GM23338 (cell line): ENCODE results near the gene TMEM255B. TPM values are rescaled to one million over a fixed set of nuclear protein-coding genes. Genes with fewer than 3 reads are reported as not detected.

Source experiments
- ATAC-seq: fragments of 200-7000 bp; cut with Tn5 transposase; 3 replicates; pipeline ENCODE4 v1.9.1; 2020
- DNase-seq: peaks from one replicate; pipeline ENCODE4 v3.0.0-alpha.2; 2015; ENCODE audit warnings: low spot score
- H2AFZ ChIP-seq: fragments of 200-600 bp; sonication (generic); 2 replicates; pipeline ENCODE4 v1.8.0; 2016; ENCODE audit warnings: antibody characterized with exemption, mild to moderate bottlenecking, moderate library complexity
- H3F3A ChIP-seq: fragments of 200-600 bp; sonication (generic); replicated peaks from 2 replicates; pipeline ENCODE4 v1.8.0; 2017; ENCODE audit warnings: antibody characterized with exemption, mixed run types, low read depth
- H3K27ac ChIP-seq: fragments of 200-600 bp; sonication (generic); 2 replicates; pipeline ENCODE4 v1.6.1; 2016; ENCODE audit warnings: low read depth
- H3K27me3 ChIP-seq: fragments of 200-600 bp; sonication (generic); 2 replicates; pipeline ENCODE4 v1.8.0; 2016; ENCODE audit warnings: mild to moderate bottlenecking, mixed run types, moderate library complexity; ENCODE audit not compliant: insufficient read depth
- H3K36me3 ChIP-seq: fragments of 200-600 bp; sonication (generic); 2 replicates; pipeline ENCODE4 v1.8.0; 2016; ENCODE audit warnings: mild to moderate bottlenecking; ENCODE audit not compliant: insufficient read depth
- H3K4me1 ChIP-seq: fragments of 200-600 bp; sonication (generic); 2 replicates; pipeline ENCODE4 v1.8.0; 2016; ENCODE audit warnings: mild to moderate bottlenecking, moderate library complexity; ENCODE audit not compliant: insufficient read depth
- H3K4me2 ChIP-seq: fragments of 200-600 bp; sonication (generic); 2 replicates; pipeline ENCODE4 v1.7.1; 2017; ENCODE audit warnings: mixed run types
- H3K4me3 ChIP-seq: fragments of 200-600 bp; sonication (generic); 2 replicates; pipeline ENCODE4 v1.6.1; 2016; ENCODE audit warnings: mixed run types
- H3K79me2 ChIP-seq: fragments of 200-600 bp; sonication (generic); replicated peaks from 2 replicates; pipeline ENCODE4 v1.8.0; 2017; ENCODE audit warnings: mild to moderate bottlenecking; ENCODE audit not compliant: insufficient read depth
- H3K9me2 ChIP-seq: fragments of 200-600 bp; sonication (generic); 2 replicates; pipeline ENCODE4 v1.8.0; 2017; ENCODE audit not compliant: insufficient read depth
- H4K20me1 ChIP-seq: fragments of 200-600 bp; sonication (generic); replicated peaks from 2 replicates; pipeline ENCODE4 v1.8.0; 2017; ENCODE audit warnings: mild to moderate bottlenecking; ENCODE audit not compliant: insufficient read depth
- H3K27ac Mint-ChIP-seq: 2 replicates; pipeline ENCODE4 v1.8.0; 2020; ENCODE audit warnings: inconsistent platforms, mild to moderate bottlenecking, moderate library complexity, mixed read lengths
- H3K27me3 Mint-ChIP-seq: 3 replicates; pipeline ENCODE4 v1.8.0; 2022; ENCODE audit warnings: low read depth, mild to moderate bottlenecking, moderate library complexity, mixed read lengths, inconsistent platforms; ENCODE audit not compliant: insufficient read depth, poor library complexity
- H3K36me3 Mint-ChIP-seq: 3 replicates; pipeline ENCODE4 v1.8.0; 2021; ENCODE audit warnings: low read depth, mild to moderate bottlenecking, inconsistent platforms, moderate library complexity, mixed read lengths
- H3K4me1 Mint-ChIP-seq: 3 replicates; pipeline ENCODE4 v1.8.0; 2020; ENCODE audit warnings: mild to moderate bottlenecking, inconsistent platforms, mixed read lengths
- H3K4me3 Mint-ChIP-seq: 3 replicates; pipeline ENCODE4 v1.8.0; 2021; ENCODE audit warnings: moderate library complexity, mild to moderate bottlenecking, inconsistent platforms, mixed read lengths
- H3K9me3 Mint-ChIP-seq: 3 replicates; pipeline ENCODE4 v1.8.0; 2020; ENCODE audit warnings: moderate library complexity, mild to moderate bottlenecking, inconsistent platforms, mixed read lengths
- CREB1 ChIP-seq: fragments of 250-450 bp; sonication (Bioruptor Pico); IDR thresholded peaks from 2 replicates; pipeline ENCODE4 v1.5.0; 2020; ENCODE audit warnings: low read depth, mild to moderate bottlenecking, moderate library complexity
- EZH2 ChIP-seq: fragments of 200-600 bp; sonication (generic); IDR thresholded peaks from one replicate; pipeline ENCODE4 v1.8.0; 2017; ENCODE audit warnings: antibody characterized with exemption, mild to moderate bottlenecking, low read depth; ENCODE audit not compliant: unreplicated experiment
- EZH2phosphoT487 ChIP-seq: fragments of 200-600 bp; sonication (generic); IDR thresholded peaks from one replicate; pipeline ENCODE4 v1.8.1; 2018; ENCODE audit warnings: antibody characterized with exemption; ENCODE audit not compliant: unreplicated experiment
- JUNB ChIP-seq: IDR thresholded peaks from one replicate; pipeline ENCODE4 v1.6.1; 2016; ENCODE audit warnings: antibody characterized with exemption; ENCODE audit not compliant: unreplicated experiment
- NANOG ChIP-seq: IDR thresholded peaks from 2 replicates; pipeline ENCODE4 v1.6.1; 2016; ENCODE audit warnings: antibody characterized with exemption, borderline replicate concordance
- POLR2AphosphoS5 ChIP-seq: IDR thresholded peaks from 2 replicates; pipeline ENCODE4 v1.6.1; 2016; ENCODE audit warnings: antibody characterized with exemption, low read depth
- STAT1 ChIP-seq: IDR thresholded peaks from one replicate; pipeline ENCODE4 v1.6.1; 2016; ENCODE audit warnings: antibody characterized with exemption; ENCODE audit not compliant: unreplicated experiment
- ZNF114 ChIP-seq: fragments of 250-450 bp; sonication (Bioruptor Pico); IDR thresholded peaks from 2 replicates; pipeline ENCODE4 v1.5.0; 2020; ENCODE audit warnings: mild to moderate bottlenecking, moderate library complexity
- ZNF331 ChIP-seq: fragments of 250-450 bp; sonication (Bioruptor Pico); IDR thresholded peaks from 2 replicates; pipeline ENCODE4 v1.5.0; 2020; ENCODE audit warnings: low read depth, mild to moderate bottlenecking, moderate library complexity
- ZNF462 ChIP-seq: fragments of 250-450 bp; sonication (Bioruptor Pico); IDR thresholded peaks from 2 replicates; pipeline ENCODE4 v1.5.0; 2020; ENCODE audit warnings: mild to moderate bottlenecking, moderate library complexity
- polyA plus RNA-seq: library from polyadenylated mRNA; unstranded; fragments of >200 nt; fragmentation: Nextera tagmentation; extraction: Ambion mirVana; gene quantifications from 2 replicates; pipeline ENCODE4 v1.2.1, GENCODE V29; 2016
- total RNA-seq: library from RNA; depleted of rRNA; stranded (reverse); fragments of >200 nt; shearing (Covaris generic); gene quantifications from 2 replicates; pipeline ENCODE4 v1.2.3, GENCODE V29; 2014
- TF ChIP-seq, protein P1 (sequence below), 2 experiments: fragments of 200-600 bp in 1 of 2; sonication (generic) in 1 of 2; conservative IDR thresholded peaks; 2 replicates each; pipeline versions ENCODE4 v1.5.1 to v1.6.1; 2016 to 2017; ENCODE audit warnings: antibody characterized with exemption in 2 of 2, low read depth in 2 of 2, mild to moderate bottlenecking in 2 of 2, moderate library complexity in 1 of 2
- TF ChIP-seq, protein P2 (sequence below): IDR thresholded peaks from 2 replicates; pipeline ENCODE4 v1.6.1; 2016; ENCODE audit warnings: antibody characterized with exemption

TMEM255B gene
- total and polyA plus RNA-seq, 2 experiments from 2014 or later: 0.69 to 4.4 TPM

GRCh38 chr13:113765564-113765910 is 6.5 kb downstream of the TMEM255B start (continued):
- TF ChIP-seq, protein P1, sequence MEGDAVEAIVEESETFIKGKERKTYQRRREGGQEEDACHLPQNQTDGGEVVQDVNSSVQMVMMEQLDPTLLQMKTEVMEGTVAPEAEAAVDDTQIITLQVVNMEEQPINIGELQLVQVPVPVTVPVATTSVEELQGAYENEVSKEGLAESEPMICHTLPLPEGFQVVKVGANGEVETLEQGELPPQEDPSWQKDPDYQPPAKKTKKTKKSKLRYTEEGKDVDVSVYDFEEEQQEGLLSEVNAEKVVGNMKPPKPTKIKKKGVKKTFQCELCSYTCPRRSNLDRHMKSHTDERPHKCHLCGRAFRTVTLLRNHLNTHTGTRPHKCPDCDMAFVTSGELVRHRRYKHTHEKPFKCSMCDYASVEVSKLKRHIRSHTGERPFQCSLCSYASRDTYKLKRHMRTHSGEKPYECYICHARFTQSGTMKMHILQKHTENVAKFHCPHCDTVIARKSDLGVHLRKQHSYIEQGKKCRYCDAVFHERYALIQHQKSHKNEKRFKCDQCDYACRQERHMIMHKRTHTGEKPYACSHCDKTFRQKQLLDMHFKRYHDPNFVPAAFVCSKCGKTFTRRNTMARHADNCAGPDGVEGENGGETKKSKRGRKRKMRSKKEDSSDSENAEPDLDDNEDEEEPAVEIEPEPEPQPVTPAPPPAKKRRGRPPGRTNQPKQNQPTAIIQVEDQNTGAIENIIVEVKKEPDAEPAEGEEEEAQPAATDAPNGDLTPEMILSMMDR (conservative IDR thresholded peaks at IDR 0.05; ENCODE audit: low read depth in 2 of 2): peak; percentile 10 to 13; a peak in 1 of 4 replicates

DNA sequence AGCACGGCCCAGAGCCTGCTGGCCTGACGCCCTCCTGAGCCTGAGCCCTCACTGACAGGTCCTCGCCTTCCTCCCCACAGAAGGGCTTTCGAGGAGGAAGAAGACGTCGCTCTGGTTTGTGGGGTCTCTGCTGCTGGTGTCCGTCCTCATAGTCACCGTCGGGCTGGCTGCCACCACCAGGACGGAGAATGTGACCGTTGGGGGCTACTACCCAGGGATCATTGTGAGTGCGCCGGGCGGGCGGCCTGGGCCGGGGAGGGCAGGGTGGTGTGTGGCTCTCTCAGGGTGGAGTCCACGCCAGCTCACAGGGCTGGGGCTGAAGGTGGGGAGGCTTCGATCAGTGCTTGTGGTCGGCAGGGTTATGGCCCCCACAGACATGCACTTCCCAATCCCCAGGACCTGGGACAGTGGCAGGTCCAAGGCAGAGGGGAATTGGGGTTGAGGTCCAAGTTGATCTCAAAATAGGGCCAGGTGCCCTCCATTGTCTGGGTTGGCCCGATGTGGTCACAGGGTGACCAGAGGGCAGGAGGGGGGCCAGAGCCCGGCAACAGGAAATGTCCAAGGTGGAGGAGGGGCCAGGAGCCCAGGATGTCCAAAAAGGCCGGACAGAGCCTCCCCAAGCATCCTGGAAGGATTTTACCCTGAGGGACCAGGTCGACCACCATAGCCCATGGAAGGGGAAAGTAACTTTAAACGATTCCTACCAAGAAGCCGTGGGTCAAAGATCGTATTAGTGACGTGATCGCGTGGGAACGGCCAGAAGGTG is 7.2 kb downstream of the TMEM255B start:
- Mint-ChIP-seq H3K27me3 (peaks cover 3% of the 10 kb centered on the region), H3K27ac (no peak overlapping the region), H3K36me3 (no peaks in the 10 kb centered on the region), H3K4me1 (peaks cover 12% of the 10 kb centered on the region), H3K9me3 (no peaks in the 10 kb centered on the region; the same call in 2 of the 3 replicates), H3K4me3 (no peak overlapping the region)
- Histone ChIP-seq H3K27ac (no peak overlapping the region), H3K27me3 (peaks cover 6% of the 10 kb centered on the region), H3K4me3 (no peak overlapping the region), H3K4me1 (no peaks in the 10 kb centered on the region), H3K79me2 (no peaks in the 10 kb centered on the region), H4K20me1 (no peaks in the 10 kb centered on the region), H3K4me2 (no peak overlapping the region), H2AFZ (no peak overlapping the region), H3K36me3 (no peaks in the 10 kb centered on the region), H3F3A (no peaks in the 10 kb centered on the region), H3K9me2 (no peaks in the 10 kb centered on the region)
- peak; percentile 45; the same call in 2 of the 3 replicates for ATAC-seq
- no peak for DNase-seq
- TF ChIP-seq ZNF462 (CRISPR knock-in tag): no peak
- TF ChIP-seq, protein P2, sequence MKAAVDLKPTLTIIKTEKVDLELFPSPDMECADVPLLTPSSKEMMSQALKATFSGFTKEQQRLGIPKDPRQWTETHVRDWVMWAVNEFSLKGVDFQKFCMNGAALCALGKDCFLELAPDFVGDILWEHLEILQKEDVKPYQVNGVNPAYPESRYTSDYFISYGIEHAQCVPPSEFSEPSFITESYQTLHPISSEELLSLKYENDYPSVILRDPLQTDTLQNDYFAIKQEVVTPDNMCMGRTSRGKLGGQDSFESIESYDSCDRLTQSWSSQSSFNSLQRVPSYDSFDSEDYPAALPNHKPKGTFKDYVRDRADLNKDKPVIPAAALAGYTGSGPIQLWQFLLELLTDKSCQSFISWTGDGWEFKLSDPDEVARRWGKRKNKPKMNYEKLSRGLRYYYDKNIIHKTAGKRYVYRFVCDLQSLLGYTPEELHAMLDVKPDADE: no peak
- TF ChIP-seq ZNF331 (CRISPR knock-in tag): no peak
- no peak for TF ChIP-seq JUNB
- TF ChIP-seq, protein P1 (conservative IDR thresholded peaks at IDR 0.05; ENCODE audit: low read depth in 2 of 2): no peak
- TF ChIP-seq POLR2AphosphoS5: no peak
- no peak for TF ChIP-seq EZH2
- TF ChIP-seq CREB1 (CRISPR knock-in tag): no peak
- no peak for TF ChIP-seq NANOG
- TF ChIP-seq STAT1: no peak
- TF ChIP-seq EZH2phosphoT487: no peak
- no peak for TF ChIP-seq ZNF114 (CRISPR knock-in tag)
